Mesodermal cell (in vitro differentiated cells): ENCODE results near the gene TBC1D16.

Source experiments
- H3K27ac ChIP-seq: 2 replicates; pipeline ENCODE4 v1.7.0; 2013; ENCODE audit warnings: mild to moderate bottlenecking, low read depth, low read length, moderate library complexity; ENCODE audit not compliant: severe bottlenecking
- H3K36me3 ChIP-seq: 2 replicates; pipeline ENCODE4 v1.7.1; 2013; ENCODE audit warnings: mild to moderate bottlenecking, low read length, moderate library complexity; ENCODE audit not compliant: control insufficient read depth, insufficient read depth
- H3K4me1 ChIP-seq: one replicate; pipeline ENCODE4 v1.7.1; 2013; ENCODE audit warnings: mild to moderate bottlenecking, low read length; ENCODE audit not compliant: insufficient read depth, control insufficient read depth, poor library complexity, severe bottlenecking
- H3K4me3 ChIP-seq: 2 replicates; pipeline ENCODE4 v1.7.0; 2013; ENCODE audit warnings: low read length, control low read depth, mild to moderate bottlenecking; ENCODE audit not compliant: insufficient read depth, poor library complexity, severe bottlenecking; ENCODE audit errors: extremely low read depth
- H3K9me3 ChIP-seq: 2 replicates; pipeline ENCODE4 v1.7.1; 2013; ENCODE audit warnings: mild to moderate bottlenecking, low read length, moderate library complexity; ENCODE audit not compliant: control insufficient read depth
- WGBS, 2 experiments: methylation state at CpG; one replicate each; pipeline ENCODE4 v1.1.5; 2013; ENCODE audit warnings: missing lambda C conversion rate in 2 of 2; ENCODE audit not compliant: insufficient coverage in 2 of 2; 5-methylcytosine and 5-hydroxymethylcytosine counted together

TBC1D16 gene

DNA sequence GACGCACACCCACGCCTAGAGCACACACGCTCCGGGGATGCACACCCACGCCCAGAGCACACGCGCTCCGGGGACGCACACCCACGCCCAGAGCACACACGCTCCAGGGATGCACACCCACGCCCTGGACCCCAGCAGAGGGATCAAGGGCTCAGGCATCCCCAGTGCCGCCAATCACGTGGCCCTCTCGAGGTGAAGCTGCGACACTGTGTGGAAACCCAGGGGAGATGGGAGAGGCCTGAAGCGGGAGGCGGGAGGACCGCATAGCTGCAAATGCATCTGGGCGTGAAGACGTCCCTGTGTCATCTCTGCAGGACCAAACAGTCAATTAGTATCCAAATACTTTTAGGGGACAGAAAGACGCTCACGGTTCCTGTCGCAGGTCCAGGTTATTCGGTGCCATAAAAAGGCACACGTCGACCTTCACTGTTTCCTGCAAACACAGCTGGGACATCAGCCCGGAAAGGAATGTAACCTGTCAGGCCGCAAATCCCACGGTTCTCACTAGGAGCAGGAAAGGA, 56.4 kb downstream of the TBC1D16 start:
- H3K9me3 ChIP-seq, result no peaks in the 10 kb centered on the region
- no peak overlapping the region for H3K4me3 ChIP-seq
- no peaks in the 10 kb centered on the region for H3K4me1 ChIP-seq
- no peak overlapping the region for H3K27ac ChIP-seq
- 92 to 95% methylated on average over 29 of the region's 30 CpGs for WGBS, 2 experiments
- peaks cover 8% of the 10 kb centered on the region for H3K36me3 ChIP-seq

GRCh38 chr17:79978548-79978855, 57.2 kb downstream of the TBC1D16 start:
- no peak overlapping the region for H3K4me3 ChIP-seq
- peaks cover 8% of the 10 kb centered on the region for H3K36me3 ChIP-seq
- no peak overlapping the region for H3K27ac ChIP-seq
- WGBS, 2 experiments, result 94 to 97% methylated on average over 10 to 11 of the region's 11 CpGs
- no peaks in the 10 kb centered on the region for H3K4me1 ChIP-seq
- no peaks in the 10 kb centered on the region for H3K9me3 ChIP-seq

DNA sequence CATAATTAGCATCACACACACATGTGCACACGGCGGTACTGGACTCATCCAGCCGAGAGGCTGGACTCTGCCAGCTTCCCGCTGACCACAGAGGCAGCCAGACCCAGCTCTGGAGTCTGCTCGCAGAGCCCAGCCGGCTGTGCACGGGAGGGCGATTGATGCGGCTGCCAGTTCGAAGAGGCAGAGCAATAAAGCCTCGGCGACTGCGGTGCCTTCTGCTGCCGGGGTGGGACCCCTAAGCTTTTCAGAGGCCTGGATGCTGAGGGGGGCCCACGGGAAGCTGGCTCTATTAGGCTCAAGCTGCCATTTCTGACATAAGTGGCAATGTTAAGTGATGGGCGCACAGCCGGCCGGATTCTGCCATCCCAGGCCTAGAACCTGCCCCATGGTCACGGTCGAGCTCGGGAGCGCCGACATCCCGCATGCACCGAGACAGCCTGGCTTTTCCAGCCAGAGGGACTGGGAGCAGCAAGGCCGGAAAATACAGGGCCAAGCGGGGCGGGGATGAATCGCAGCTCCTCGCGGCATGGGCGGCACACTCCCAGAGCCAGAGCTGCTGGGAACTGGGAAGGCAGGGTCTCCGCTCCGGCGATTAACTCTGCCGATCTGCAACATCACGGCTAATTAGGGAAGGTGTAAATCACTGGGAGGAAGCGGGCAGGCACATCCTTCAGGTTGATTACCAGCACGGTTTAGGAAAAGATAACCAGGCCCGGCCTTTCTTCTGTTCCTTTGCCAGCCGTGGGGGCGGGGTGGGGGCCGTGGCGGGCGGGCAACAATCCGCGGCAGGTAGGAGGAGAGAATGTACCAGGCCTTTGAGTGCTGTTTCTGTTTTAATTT, 57.7 kb downstream of the TBC1D16 start:
- Histone ChIP-seq H3K9me3 (no peaks in the 10 kb centered on the region), H3K4me1 (no peaks in the 10 kb centered on the region), H3K36me3 (peaks cover 8% of the 10 kb centered on the region), H3K4me3 (no peak overlapping the region), H3K27ac (no peak overlapping the region)
- WGBS, 2 experiments, result 91 to 96% methylated on average over 32 to 40 of the region's 47 CpGs

GRCh38 chr17:79977161-79977631, 58.5 kb downstream of the TBC1D16 start:
- Histone ChIP-seq H3K4me1 (no peaks in the 10 kb centered on the region), H3K36me3 (peaks cover 12% of the 10 kb centered on the region), H3K27ac (no peak overlapping the region), H3K4me3 (no peak overlapping the region), H3K9me3 (no peaks in the 10 kb centered on the region)
- WGBS, 2 experiments, result 94 to 96% methylated on average over 8 to 11 of the region's 18 CpGs

- 94 to 96% methylated on average over 12 to 14 of the region's 14 CpGs for WGBS, 2 experiments
- no peaks in the 10 kb centered on the region for H3K4me1 ChIP-seq
- peaks cover 15% of the 10 kb centered on the region for H3K36me3 ChIP-seq
- H3K27ac ChIP-seq, result no peak overlapping the region
- no peaks in the 10 kb centered on the region for H3K9me3 ChIP-seq
- H3K4me3 ChIP-seq, result no peak overlapping the region
These were observed 59.2 kb downstream of the TBC1D16 start for GRCh38 chr17:79976451-79976850.

GRCh38 chr17:79975498-79976134, 60.1 kb downstream of the TBC1D16 start:
- no peak overlapping the region for H3K27ac ChIP-seq
- peaks cover 15% of the 10 kb centered on the region for H3K36me3 ChIP-seq
- no peaks in the 10 kb centered on the region for H3K4me1 ChIP-seq
- no peak overlapping the region for H3K4me3 ChIP-seq
- WGBS, 2 experiments, result 93 to 95% methylated on average over 20 of the region's 20 CpGs
- no peaks in the 10 kb centered on the region for H3K9me3 ChIP-seq

DNA sequence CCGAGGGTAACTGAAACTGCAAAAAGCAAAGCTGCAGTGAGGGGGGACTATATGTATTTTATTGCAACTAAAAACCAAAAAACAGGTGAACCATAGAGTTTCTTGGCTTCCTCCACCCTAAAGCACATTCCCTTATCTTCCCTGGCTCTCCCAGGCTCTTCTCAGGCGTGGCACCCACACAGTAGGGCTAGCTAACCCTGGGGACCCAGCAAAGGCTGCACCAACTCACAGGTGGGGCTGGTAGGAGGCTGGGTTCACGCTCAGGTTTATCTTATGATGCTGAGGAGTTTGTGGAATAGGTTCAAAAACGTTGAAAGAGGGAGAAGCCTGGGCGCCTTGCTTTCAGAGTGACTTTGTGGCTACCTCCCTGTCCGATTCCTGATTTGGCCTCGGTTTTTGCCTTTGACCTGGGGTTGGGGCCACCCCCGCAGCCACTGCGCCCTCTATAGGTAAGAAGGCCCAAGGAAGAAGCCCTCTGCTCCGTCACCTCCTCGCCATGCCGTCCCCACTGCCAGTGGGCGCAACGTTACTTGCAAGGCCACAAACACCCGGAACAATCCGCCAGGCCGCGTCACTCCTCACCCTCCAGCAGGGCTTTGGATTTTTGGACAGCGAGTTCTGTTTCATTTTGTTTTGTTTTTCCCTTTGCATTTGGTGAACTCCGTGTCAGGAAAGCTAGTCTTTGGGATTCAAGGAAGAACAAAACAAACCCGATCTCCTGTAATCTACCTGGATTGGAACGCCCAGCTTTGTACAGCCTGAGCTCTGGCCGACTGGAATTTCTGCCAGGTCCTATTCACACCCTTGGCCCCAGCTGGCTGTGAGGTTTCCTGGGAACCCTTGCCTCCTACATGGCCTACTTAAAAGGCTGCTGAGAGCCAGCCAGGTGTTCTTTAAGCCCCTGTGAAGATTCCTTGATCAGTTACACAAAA, 60.8 kb downstream of the TBC1D16 start:
- Histone ChIP-seq H3K4me3 (no peak overlapping the region), H3K4me1 (no peaks in the 10 kb centered on the region), H3K36me3 (peaks cover 15% of the 10 kb centered on the region), H3K9me3 (no peaks in the 10 kb centered on the region), H3K27ac (no peak overlapping the region)
- WGBS, 2 experiments, result 86 to 87% methylated on average over 19 to 20 of the region's 23 CpGs

GRCh38 chr17:79971651-79972050, 64.0 kb downstream of the TBC1D16 start:
- peaks cover 6% of the 10 kb centered on the region for H3K36me3 ChIP-seq
- WGBS, 2 experiments, result 97 to 99% methylated on average over 6 to 8 of the region's 9 CpGs
- H3K4me1 ChIP-seq, result no peaks in the 10 kb centered on the region
- no peak overlapping the region for H3K4me3 ChIP-seq
- no peak overlapping the region for H3K27ac ChIP-seq
- no peaks in the 10 kb centered on the region for H3K9me3 ChIP-seq

- Histone ChIP-seq H3K4me3 (no peak overlapping the region), H3K4me1 (no peaks in the 10 kb centered on the region)
- 38 to 61% methylated on average over 5 to 8 of the region's 10 CpGs for WGBS, 2 experiments
These were observed 65.0 kb downstream of the TBC1D16 start for GRCh38 chr17:79970576-79971068.

GRCh38 chr17:79969906-79970305, 65.8 kb downstream of the TBC1D16 start:
- Histone ChIP-seq H3K4me3 (no peak overlapping the region), H3K27ac (no peak overlapping the region), H3K9me3 (no peaks in the 10 kb centered on the region), H3K4me1 (no peaks in the 10 kb centered on the region), H3K36me3 (peaks cover 6% of the 10 kb centered on the region)
- WGBS, 2 experiments, result 100% methylated on average over 4 of the region's 7 CpGs

More at GRCh38 chr17:79970576-79971068, 65.0 kb downstream of the TBC1D16 start:
- Histone ChIP-seq H3K9me3 (no peaks in the 10 kb centered on the region), H3K27ac (no peak overlapping the region), H3K36me3 (peaks cover 6% of the 10 kb centered on the region)
